Panc1 (cell line): ENCODE results near the gene MTX3. TPM values are rescaled to one million over a fixed set of nuclear protein-coding genes. Genes with fewer than 3 reads are reported as not detected.

Source experiments
- ATAC-seq: fragments of 200-7000 bp; cut with Tn5 transposase; 2 replicates; pipeline ENCODE4 v1.9.1; 2020; ENCODE audit warnings: mild to moderate bottlenecking, moderate library complexity
- BruUV-seq: library from RNA; stranded (reverse); fragments of 400-500 nt; replicated peaks from 2 replicates; lab custom pipeline; 2021; lab: Mats Ljungman, UMichigan
- CTCF ChIA-PET: fragments of 300-600 bp; sonication (Branson Sonifier 250); formaldehyde crosslinking; loops from one replicate; lab custom pipeline; 2022; ENCODE audit warnings: antibody characterized with exemption; lab: Charles Lee
- POLR2A ChIA-PET: fragments of 300-600 bp; sonication (Branson Sonifier 250); formaldehyde crosslinking; loops from one replicate; lab custom pipeline; 2022; ENCODE audit warnings: antibody characterized with exemption; lab: Charles Lee
- DNase-seq: peaks from one replicate; pipeline ENCODE4 v3.0.0-alpha.2; 2010; ENCODE audit warnings: low read depth, low spot score
- H3K27ac ChIP-seq: 2 replicates; pipeline ENCODE4 v1.5.1; 2011; ENCODE audit warnings: mild to moderate bottlenecking, low read length, inconsistent platforms
- H3K27me3 ChIP-seq: fragments of 200-500 bp; sonication (Bioruptor generic); 2 replicates; pipeline ENCODE4 v1.6.0; 2014; ENCODE audit warnings: low read length, inconsistent platforms; ENCODE audit not compliant: control insufficient read depth, insufficient read depth
- H3K36me3 ChIP-seq: fragments of 200-500 bp; sonication (Bioruptor generic); 2 replicates; pipeline ENCODE4 v1.5.1; 2014; ENCODE audit warnings: inconsistent platforms, mild to moderate bottlenecking, low read length, moderate library complexity; ENCODE audit not compliant: control insufficient read depth, insufficient read depth
- H3K4me1 ChIP-seq: 2 replicates; pipeline ENCODE4 v1.5.1; 2011; ENCODE audit warnings: inconsistent platforms, mild to moderate bottlenecking, low read length, moderate library complexity; ENCODE audit not compliant: control insufficient read depth, insufficient read depth
- H3K4me3 ChIP-seq, 2 experiments: 2 replicates each; pipeline ENCODE4 v1.5.1; 2011 to 2012; ENCODE audit warnings: low read depth in 2 of 2, low read length in 2 of 2, mild to moderate bottlenecking in 2 of 2, inconsistent platforms in 1 of 2, moderate library complexity in 1 of 2
- H3K9me3 ChIP-seq: fragments of 200-500 bp; sonication (Bioruptor generic); 2 replicates; pipeline ENCODE4 v1.5.1; 2014; ENCODE audit warnings: low read depth, mild to moderate bottlenecking, inconsistent platforms, low read length, moderate library complexity; ENCODE audit not compliant: control insufficient read depth, insufficient read depth
- CTCF ChIP-seq: fragments of 450-650 bp; IDR thresholded peaks from 2 replicates; pipeline ENCODE4 v1.5.1; 2017; ENCODE audit warnings: mild to moderate bottlenecking
- POLR2AphosphoS5 ChIP-seq: IDR thresholded peaks from 2 replicates; pipeline ENCODE4 v1.6.1; 2012; ENCODE audit warnings: mild to moderate bottlenecking, low read depth, low read length, moderate library complexity
- SIN3A ChIP-seq: IDR thresholded peaks from 2 replicates; pipeline ENCODE4 v1.6.1; 2012; ENCODE audit warnings: low read depth, mild to moderate bottlenecking, low read length, moderate library complexity, borderline replicate concordance; ENCODE audit not compliant: insufficient read depth
- TCF7L2 ChIP-seq: IDR thresholded peaks from 2 replicates; pipeline ENCODE4 v1.6.1; 2011; ENCODE audit warnings: mild to moderate bottlenecking, low read depth, low read length, inconsistent platforms
- in situ Hi-C: cut with HindIII; loops from 2 replicates; pipeline ENCODE4 v1.10.0; 2016; ENCODE audit warnings: low sequenced_read_pairs, low pct_unique_long_range_greater_than_20kb
- intact Hi-C: fragments of 100-400 bp; cut with micrococcal nuclease; formaldehyde crosslinking; loops from one replicate; pipeline ENCODE4 v1.10.0; 2022; ENCODE audit not compliant: unreplicated experiment
- total RNA-seq: library from RNA; stranded (reverse); gene quantifications from one replicate; pipeline ENCODE4 v1.2.1, GENCODE V29; 2021; ENCODE audit not compliant: unreplicated experiment
- TF ChIP-seq, protein P1 (sequence below), 2 experiments: IDR thresholded peaks; 2 replicates each; pipeline ENCODE4 v1.6.1; 2011 to 2012; ENCODE audit warnings: low read depth in 2 of 2, control low read depth in 1 of 2, low read length in 1 of 2, mild to moderate bottlenecking in 1 of 2, moderate library complexity in 1 of 2; ENCODE audit not compliant: insufficient read depth in 1 of 2

Gene MTX3
- total RNA-seq, 1 experiment from 2014 or later = 18.1 TPM

DNA sequence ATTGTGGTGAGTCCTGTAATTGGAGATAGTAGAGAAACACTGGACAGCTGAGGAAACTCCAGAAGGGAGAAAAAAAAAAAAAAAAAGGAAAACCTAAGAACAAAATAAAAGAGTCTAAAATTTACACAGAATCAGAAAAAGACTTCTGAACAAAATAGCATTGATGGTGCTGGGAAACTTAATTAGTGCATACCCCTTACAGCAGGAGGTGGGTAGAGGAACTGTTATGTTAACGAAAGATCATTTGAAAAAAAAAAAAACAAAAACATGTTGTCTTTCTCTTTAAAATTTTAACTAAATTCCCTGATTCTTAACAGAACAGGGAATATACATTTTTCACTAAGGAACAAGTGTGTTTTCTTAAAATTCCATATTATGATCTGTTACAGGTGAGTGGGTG is 11.6 kb upstream of the MTX3 start:
- TF ChIP-seq TCF7L2 = no peak
- no peak for TF ChIP-seq POLR2AphosphoS5
- Histone ChIP-seq H3K27ac (no peak overlapping the region), H3K36me3 (no peaks in the 10 kb centered on the region), H3K4me3 (no peak overlapping the region), H3K27me3 (peaks cover 11% of the 10 kb centered on the region), H3K9me3 (no peaks in the 10 kb centered on the region), H3K4me1 (no peaks in the 10 kb centered on the region)
- DNase-seq (no peak), ATAC-seq (no peak)
- ChIA-PET POLR2A (interaction anchor here (0.5 to 0.6 kb wide), 2 partner anchors 390 to 1268 kb away, joined by 3 to 9 read pairs; no protein-coding TSS in a partner anchor), CTCF (interaction anchor here (0.6 kb wide), 1 partner anchor 18 kb away, joined by 3 read pairs; no protein-coding TSS in a partner anchor)
- in situ Hi-C loops (no loop called here), intact Hi-C loops (no loop called here)
- BruUV-seq = no TSS peak

- DNase-seq = no peak
- H3K36me3 ChIP-seq = no peaks in the 10 kb centered on the region
- peaks cover 19% of the 10 kb centered on the region for H3K27me3 ChIP-seq
- CTCF ChIA-PET = no interaction called here
- H3K4me1 ChIP-seq = no peaks in the 10 kb centered on the region
- in situ Hi-C loops = no loop called here
- BruUV-seq = no TSS peak
- no peaks in the 10 kb centered on the region for H3K9me3 ChIP-seq
- no peak overlapping the region for H3K27ac ChIP-seq
- ATAC-seq = no peak
- intact Hi-C loops = no loop called here
- POLR2A ChIA-PET = no interaction called here
- no peak overlapping the region for H3K4me3 ChIP-seq
- TF ChIP-seq, protein P1, sequence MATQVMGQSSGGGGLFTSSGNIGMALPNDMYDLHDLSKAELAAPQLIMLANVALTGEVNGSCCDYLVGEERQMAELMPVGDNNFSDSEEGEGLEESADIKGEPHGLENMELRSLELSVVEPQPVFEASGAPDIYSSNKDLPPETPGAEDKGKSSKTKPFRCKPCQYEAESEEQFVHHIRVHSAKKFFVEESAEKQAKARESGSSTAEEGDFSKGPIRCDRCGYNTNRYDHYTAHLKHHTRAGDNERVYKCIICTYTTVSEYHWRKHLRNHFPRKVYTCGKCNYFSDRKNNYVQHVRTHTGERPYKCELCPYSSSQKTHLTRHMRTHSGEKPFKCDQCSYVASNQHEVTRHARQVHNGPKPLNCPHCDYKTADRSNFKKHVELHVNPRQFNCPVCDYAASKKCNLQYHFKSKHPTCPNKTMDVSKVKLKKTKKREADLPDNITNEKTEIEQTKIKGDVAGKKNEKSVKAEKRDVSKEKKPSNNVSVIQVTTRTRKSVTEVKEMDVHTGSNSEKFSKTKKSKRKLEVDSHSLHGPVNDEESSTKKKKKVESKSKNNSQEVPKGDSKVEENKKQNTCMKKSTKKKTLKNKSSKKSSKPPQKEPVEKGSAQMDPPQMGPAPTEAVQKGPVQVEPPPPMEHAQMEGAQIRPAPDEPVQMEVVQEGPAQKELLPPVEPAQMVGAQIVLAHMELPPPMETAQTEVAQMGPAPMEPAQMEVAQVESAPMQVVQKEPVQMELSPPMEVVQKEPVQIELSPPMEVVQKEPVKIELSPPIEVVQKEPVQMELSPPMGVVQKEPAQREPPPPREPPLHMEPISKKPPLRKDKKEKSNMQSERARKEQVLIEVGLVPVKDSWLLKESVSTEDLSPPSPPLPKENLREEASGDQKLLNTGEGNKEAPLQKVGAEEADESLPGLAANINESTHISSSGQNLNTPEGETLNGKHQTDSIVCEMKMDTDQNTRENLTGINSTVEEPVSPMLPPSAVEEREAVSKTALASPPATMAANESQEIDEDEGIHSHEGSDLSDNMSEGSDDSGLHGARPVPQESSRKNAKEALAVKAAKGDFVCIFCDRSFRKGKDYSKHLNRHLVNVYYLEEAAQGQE (IDR thresholded peaks at IDR 0.05; ENCODE audit: insufficient read depth in 1 of 2, low read depth in 2 of 2, low read length in 1 of 2) = no peak
- no peak for TF ChIP-seq TCF7L2
- no peak for TF ChIP-seq CTCF
- no peak for TF ChIP-seq POLR2AphosphoS5
- TF ChIP-seq SIN3A = no peak
Observed at GRCh38 chr5:79999722-80000121, 8.7 kb upstream of the MTX3 start.

DNA sequence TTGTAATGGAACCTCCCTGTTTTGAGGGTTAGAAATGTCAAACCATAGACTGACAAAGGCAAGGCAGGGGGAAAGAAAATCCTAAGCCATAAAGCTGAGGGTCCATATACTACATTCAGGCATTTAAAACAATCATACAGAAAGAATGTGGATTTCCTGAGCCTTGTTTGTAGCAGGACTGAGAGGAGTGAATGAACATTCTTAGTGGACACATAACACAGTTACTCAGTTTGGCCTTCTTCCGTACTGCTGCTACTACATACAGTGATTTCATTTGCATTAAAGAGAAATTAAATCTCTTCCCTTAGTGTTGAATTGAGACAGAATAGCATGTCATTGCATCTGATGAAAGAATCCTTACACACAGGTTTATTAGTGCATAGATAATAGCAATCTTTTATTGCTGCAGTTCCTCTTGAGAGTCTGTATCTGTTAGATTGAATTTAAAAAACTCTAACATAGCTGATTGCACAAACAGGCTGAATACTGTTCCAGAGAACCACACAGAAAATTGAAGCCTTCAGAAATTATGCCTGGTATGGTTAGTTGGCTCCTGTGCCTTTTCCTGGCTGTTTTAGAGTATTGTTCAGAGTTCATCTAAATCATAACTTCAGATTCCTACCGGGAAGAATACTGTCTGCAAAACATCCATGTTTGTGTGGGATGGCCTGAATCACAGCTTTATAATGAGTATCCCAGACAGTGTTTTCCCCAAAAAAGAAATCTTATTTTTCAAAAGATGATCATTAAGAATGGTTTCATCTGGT is 2.0 kb upstream of the MTX3 start:
- POLR2A ChIA-PET = no interaction called here

More for the DNA sequence above, 2.0 kb upstream of the MTX3 start:
- Histone ChIP-seq H3K4me1 (peaks cover 5% of the 10 kb centered on the region; the same call in 1 of the 2 replicates), H3K9me3 (peaks cover 7% of the 10 kb centered on the region; the same call in 1 of the 2 replicates), H3K27ac (no peak overlapping the region), H3K4me3 (no peak overlapping the region), H3K27me3 (peaks cover 12% of the 10 kb centered on the region), H3K36me3 (peaks cover 5% of the 10 kb centered on the region)
- no TSS peak for BruUV-seq
- no peak for DNase-seq
- no peak for ATAC-seq
- CTCF ChIA-PET = no interaction called here
- no peak for TF ChIP-seq CTCF
- TF ChIP-seq, protein P1 (IDR thresholded peaks at IDR 0.05; ENCODE audit: insufficient read depth in 1 of 2, low read depth in 2 of 2, low read length in 1 of 2) = no peak
- TF ChIP-seq TCF7L2 = no peak
- TF ChIP-seq POLR2AphosphoS5 = no peak
- no peak for TF ChIP-seq SIN3A
- in situ Hi-C loops (no loop called here), intact Hi-C loops (no loop called here)
